Nephron progenitor cell (in vitro differentiated cells): ENCODE measurements around the gene PAX7.

Experiments
- DNase-seq: peaks from one replicate; pipeline ENCODE4 v3.0.0; 2021
- H3K27ac Mint-ChIP-seq: 2 replicates; pipeline ENCODE4 v1.8.0; 2021; ENCODE audit warnings: mild to moderate bottlenecking, moderate library complexity, mixed read lengths
- H3K27me3 Mint-ChIP-seq: 2 replicates; pipeline ENCODE4 v1.8.0; 2021; ENCODE audit warnings: mild to moderate bottlenecking, low read depth, mixed read lengths; ENCODE audit not compliant: poor library complexity
- H3K36me3 Mint-ChIP-seq: 2 replicates; pipeline ENCODE4 v1.8.0; 2021; ENCODE audit warnings: low read depth, mixed read lengths
- H3K4me1 Mint-ChIP-seq: 2 replicates; pipeline ENCODE4 v1.8.0; 2021; ENCODE audit warnings: mixed read lengths
- H3K4me3 Mint-ChIP-seq: 2 replicates; pipeline ENCODE4 v1.8.0; 2021; ENCODE audit warnings: mild to moderate bottlenecking, moderate library complexity, mixed read lengths
- H3K9me3 Mint-ChIP-seq: 2 replicates; pipeline ENCODE4 v1.8.0; 2021; ENCODE audit warnings: mild to moderate bottlenecking, moderate library complexity, mixed read lengths
- CTCF ChIP-seq: fragments of 200-600 bp; sonication (generic); IDR thresholded peaks from 2 replicates; pipeline ENCODE4 v1.5.0; 2021; ENCODE audit warnings: antibody characterized with exemption

The PAX7 gene

GRCh38 chr1:18747671-18748070, 117.0 kb downstream of the PAX7 start:
- H3K27me3 Mint-ChIP-seq = peaks cover 56% of the 10 kb centered on the region
- TF ChIP-seq CTCF = no peak
- H3K4me3 Mint-ChIP-seq = no peak overlapping the region
- peaks cover 9% of the 10 kb centered on the region for H3K4me1 Mint-ChIP-seq
- DNase-seq = no peak
- H3K27ac Mint-ChIP-seq = no peak overlapping the region
- H3K9me3 Mint-ChIP-seq = peaks cover 10% of the 10 kb centered on the region
- no peaks in the 10 kb centered on the region for H3K36me3 Mint-ChIP-seq

GRCh38 chr1:18748435-18748834, 117.8 kb downstream of the PAX7 start:
- Mint-ChIP-seq H3K36me3 (no peaks in the 10 kb centered on the region), H3K4me3 (no peak overlapping the region), H3K4me1 (peaks cover 9% of the 10 kb centered on the region), H3K27me3 (peaks cover 56% of the 10 kb centered on the region), H3K27ac (no peak overlapping the region), H3K9me3 (peaks cover 10% of the 10 kb centered on the region)
- no peak for TF ChIP-seq CTCF
- no peak for DNase-seq

- Mint-ChIP-seq H3K4me3 (no peak overlapping the region), H3K9me3 (peaks cover 21% of the 10 kb centered on the region), H3K4me1 (peaks cover 9% of the 10 kb centered on the region), H3K27me3 (peaks cover 52% of the 10 kb centered on the region), H3K36me3 (no peaks in the 10 kb centered on the region), H3K27ac (no peak overlapping the region)
- no peak for TF ChIP-seq CTCF
- no peak for DNase-seq
Observed at GRCh38 chr1:18749569-18749968, 118.9 kb downstream of the PAX7 start.

GRCh38 chr1:18750600-18750999, 120.0 kb downstream of the PAX7 start:
- H3K27ac Mint-ChIP-seq = no peak overlapping the region
- no peak for TF ChIP-seq CTCF
- H3K36me3 Mint-ChIP-seq = no peaks in the 10 kb centered on the region
- peaks cover 57% of the 10 kb centered on the region for H3K27me3 Mint-ChIP-seq
- no peak overlapping the region for H3K4me3 Mint-ChIP-seq
- DNase-seq = no peak
- H3K4me1 Mint-ChIP-seq = peaks cover 9% of the 10 kb centered on the region
- peaks cover 28% of the 10 kb centered on the region for H3K9me3 Mint-ChIP-seq

GRCh38 chr1:18751425-18751824, 120.8 kb downstream of the PAX7 start:
- no peak for TF ChIP-seq CTCF
- peaks cover 9% of the 10 kb centered on the region for H3K4me1 Mint-ChIP-seq
- H3K36me3 Mint-ChIP-seq = no peaks in the 10 kb centered on the region
- no peak overlapping the region for H3K4me3 Mint-ChIP-seq
- no peak overlapping the region for H3K27ac Mint-ChIP-seq
- DNase-seq = peak; percentile 26
- peaks cover 36% of the 10 kb centered on the region for H3K9me3 Mint-ChIP-seq
- H3K27me3 Mint-ChIP-seq = peaks cover 61% of the 10 kb centered on the region

- H3K27ac Mint-ChIP-seq = no peak overlapping the region
- H3K27me3 Mint-ChIP-seq = peaks cover 59% of the 10 kb centered on the region
- DNase-seq = no peak
Observed at GRCh38 chr1:18752409-18752808, 121.8 kb downstream of the PAX7 start.

More at GRCh38 chr1:18752409-18752808, 121.8 kb downstream of the PAX7 start:
- Mint-ChIP-seq H3K4me3 (no peak overlapping the region), H3K9me3 (peaks cover 41% of the 10 kb centered on the region), H3K4me1 (peaks cover 9% of the 10 kb centered on the region), H3K36me3 (no peaks in the 10 kb centered on the region)
- no peak for TF ChIP-seq CTCF
